ENCODE measurements around the gene TMEM266.
A peak's percentile ranks its signal among the peaks of the same experiment; 100 is the strongest.

Gene TMEM266

GRCh38 chr15:76179023-76179422 is 119.2 kb downstream of the TMEM266 start:
- no peaks in the 10 kb centered on the region for H3K36me3 ChIP-seq (ENCODE audit: control insufficient read depth, insufficient read depth, low read length)
- no peak for DNase-seq (ENCODE audit: extremely low read depth, insufficient read length)
- no peaks in the 10 kb centered on the region for H3K27me3 ChIP-seq (replicated peaks; ENCODE audit: control insufficient read depth, insufficient read depth, low read length)
- no peak for TF ChIP-seq CTCF (IDR thresholded peaks at IDR 0.05; ENCODE audit: insufficient read depth, low read length, poor library complexity, severe bottlenecking)
- no peak overlapping the region for H3K4me3 ChIP-seq (replicated peaks; ENCODE audit: low read depth, low read length)

- no peak for TF ChIP-seq CTCF (IDR thresholded peaks at IDR 0.05; ENCODE audit: insufficient read depth, low read length, poor library complexity, severe bottlenecking)
- no peak for DNase-seq (ENCODE audit: extremely low read depth, insufficient read length)
- Histone ChIP-seq H3K4me3 (replicated peaks; ENCODE audit: low read depth, low read length) (no peak overlapping the region), H3K36me3 (ENCODE audit: control insufficient read depth, insufficient read depth, low read length) (no peaks in the 10 kb centered on the region), H3K27me3 (replicated peaks; ENCODE audit: control insufficient read depth, insufficient read depth, low read length) (no peaks in the 10 kb centered on the region)
These were observed 120.5 kb downstream of the TMEM266 start for GRCh38 chr15:76180321-76180720.

- Histone ChIP-seq H3K27me3 (replicated peaks; ENCODE audit: control insufficient read depth, insufficient read depth, low read length) (no peaks in the 10 kb centered on the region), H3K4me3 (replicated peaks; ENCODE audit: low read depth, low read length) (no peak overlapping the region), H3K36me3 (ENCODE audit: control insufficient read depth, insufficient read depth, low read length) (no peaks in the 10 kb centered on the region)
- TF ChIP-seq CTCF (IDR thresholded peaks at IDR 0.05; ENCODE audit: insufficient read depth, low read length, poor library complexity, severe bottlenecking), result no peak
- peak; percentile 49 for DNase-seq (ENCODE audit: extremely low read depth, insufficient read length)
These were observed 121.9 kb downstream of the TMEM266 start for GRCh38 chr15:76181705-76182107.

DNA sequence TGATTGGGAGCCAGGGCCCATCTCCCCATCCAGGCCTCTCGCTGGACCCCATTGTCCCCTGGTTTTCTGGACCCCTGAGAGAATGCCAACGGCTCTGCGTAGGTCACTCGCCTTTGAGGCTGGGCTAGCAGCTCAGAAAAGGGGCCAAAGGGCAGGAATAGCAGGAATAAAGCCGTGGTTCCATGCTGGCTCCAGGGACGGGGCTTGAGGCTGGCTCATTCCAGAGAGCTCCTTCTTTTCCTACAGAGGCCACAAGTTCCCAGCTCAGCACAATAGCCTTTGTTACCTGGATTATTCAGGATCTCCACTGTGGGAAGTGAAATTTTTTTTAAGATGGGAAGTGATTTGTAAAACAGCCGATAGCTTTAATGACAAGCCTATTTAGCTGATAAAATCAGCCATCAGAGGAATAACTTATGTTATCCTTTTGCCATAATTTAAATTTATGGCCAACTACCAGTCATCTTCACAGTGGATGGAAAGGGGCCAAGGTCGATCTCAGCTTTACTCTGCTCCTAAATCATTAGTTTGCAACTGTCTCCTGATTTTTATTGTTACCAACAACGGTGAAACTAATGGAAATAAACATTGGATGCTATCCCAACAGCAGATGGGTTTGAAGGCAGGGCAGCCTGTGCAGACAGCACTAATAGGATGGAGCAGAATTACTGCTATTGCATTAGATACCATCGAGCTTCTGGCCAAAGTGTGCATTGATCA is 124.3 kb downstream of the TMEM266 start:
- no peaks in the 10 kb centered on the region for H3K36me3 ChIP-seq (ENCODE audit: control insufficient read depth, insufficient read depth, low read length)
- no peak for DNase-seq (ENCODE audit: extremely low read depth, insufficient read length)
- H3K27me3 ChIP-seq (replicated peaks; ENCODE audit: control insufficient read depth, insufficient read depth, low read length), result no peaks in the 10 kb centered on the region
- TF ChIP-seq CTCF (IDR thresholded peaks at IDR 0.05; ENCODE audit: insufficient read depth, low read length, poor library complexity, severe bottlenecking), result no peak
- H3K4me3 ChIP-seq (replicated peaks; ENCODE audit: low read depth, low read length), result no peak overlapping the region

- no peak for DNase-seq (ENCODE audit: extremely low read depth, insufficient read length)
- Histone ChIP-seq H3K36me3 (ENCODE audit: control insufficient read depth, insufficient read depth, low read length) (no peaks in the 10 kb centered on the region), H3K4me3 (replicated peaks; ENCODE audit: low read depth, low read length) (no peak overlapping the region), H3K27me3 (replicated peaks; ENCODE audit: control insufficient read depth, insufficient read depth, low read length) (no peaks in the 10 kb centered on the region)
- TF ChIP-seq CTCF (IDR thresholded peaks at IDR 0.05; ENCODE audit: insufficient read depth, low read length, poor library complexity, severe bottlenecking), result no peak
These were observed 124.9 kb downstream of the TMEM266 start for GRCh38 chr15:76184650-76185035.

DNA sequence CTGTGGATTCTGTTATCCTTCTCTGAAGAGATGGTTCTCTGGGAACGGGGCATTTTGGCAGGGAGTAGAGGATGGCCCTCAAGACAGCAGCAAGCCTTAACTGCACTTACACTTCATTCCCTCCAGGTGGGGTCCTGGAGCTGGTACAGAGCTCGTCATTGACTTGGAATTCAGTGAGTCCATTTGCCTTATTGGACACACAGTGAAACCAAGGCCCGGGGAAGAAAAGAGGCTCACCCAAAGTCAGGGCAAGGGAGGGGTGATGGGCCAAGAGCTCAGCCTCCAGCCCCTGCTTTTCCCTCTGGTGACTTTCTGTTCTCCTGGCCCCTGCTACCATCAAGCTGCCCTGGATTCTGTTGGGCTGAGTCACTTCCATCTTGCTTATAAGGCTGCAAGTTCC is 125.9 kb downstream of the TMEM266 start:
- H3K27me3 ChIP-seq (replicated peaks; ENCODE audit: control insufficient read depth, insufficient read depth, low read length), result no peaks in the 10 kb centered on the region
- no peak overlapping the region for H3K4me3 ChIP-seq (replicated peaks; ENCODE audit: low read depth, low read length)
- peak; percentile 62 for TF ChIP-seq CTCF (IDR thresholded peaks at IDR 0.05; ENCODE audit: insufficient read depth, low read length, poor library complexity, severe bottlenecking)
- peak; percentile 31 for DNase-seq (ENCODE audit: extremely low read depth, insufficient read length)
- no peaks in the 10 kb centered on the region for H3K36me3 ChIP-seq (ENCODE audit: control insufficient read depth, insufficient read depth, low read length)
